SKM-1 treated with dmso at 0.1 percent for 144 hours (cell line): Measurements from ENCODE around the gene GIGYF1.
"Not testable (repeated sequence)": the region's sequence is repeated elsewhere in the genome, so short reads cannot be mapped to it uniquely, and the experiment has no call there.

ENCODE experiments used
- DNase-seq: peaks from one replicate; lab custom pipeline; 2025; ENCODE audit not compliant: unreplicated experiment; lab: John Stamatoyannopoulos, UW

Gene GIGYF1, protein sequence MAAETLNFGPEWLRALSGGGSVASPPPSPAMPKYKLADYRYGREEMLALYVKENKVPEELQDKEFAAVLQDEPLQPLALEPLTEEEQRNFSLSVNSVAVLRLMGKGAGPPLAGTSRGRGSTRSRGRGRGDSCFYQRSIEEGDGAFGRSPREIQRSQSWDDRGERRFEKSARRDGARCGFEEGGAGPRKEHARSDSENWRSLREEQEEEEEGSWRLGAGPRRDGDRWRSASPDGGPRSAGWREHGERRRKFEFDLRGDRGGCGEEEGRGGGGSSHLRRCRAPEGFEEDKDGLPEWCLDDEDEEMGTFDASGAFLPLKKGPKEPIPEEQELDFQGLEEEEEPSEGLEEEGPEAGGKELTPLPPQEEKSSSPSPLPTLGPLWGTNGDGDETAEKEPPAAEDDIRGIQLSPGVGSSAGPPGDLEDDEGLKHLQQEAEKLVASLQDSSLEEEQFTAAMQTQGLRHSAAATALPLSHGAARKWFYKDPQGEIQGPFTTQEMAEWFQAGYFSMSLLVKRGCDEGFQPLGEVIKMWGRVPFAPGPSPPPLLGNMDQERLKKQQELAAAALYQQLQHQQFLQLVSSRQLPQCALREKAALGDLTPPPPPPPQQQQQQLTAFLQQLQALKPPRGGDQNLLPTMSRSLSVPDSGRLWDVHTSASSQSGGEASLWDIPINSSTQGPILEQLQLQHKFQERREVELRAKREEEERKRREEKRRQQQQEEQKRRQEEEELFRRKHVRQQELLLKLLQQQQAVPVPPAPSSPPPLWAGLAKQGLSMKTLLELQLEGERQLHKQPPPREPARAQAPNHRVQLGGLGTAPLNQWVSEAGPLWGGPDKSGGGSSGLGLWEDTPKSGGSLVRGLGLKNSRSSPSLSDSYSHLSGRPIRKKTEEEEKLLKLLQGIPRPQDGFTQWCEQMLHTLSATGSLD (N-terminal part only)

DNA sequence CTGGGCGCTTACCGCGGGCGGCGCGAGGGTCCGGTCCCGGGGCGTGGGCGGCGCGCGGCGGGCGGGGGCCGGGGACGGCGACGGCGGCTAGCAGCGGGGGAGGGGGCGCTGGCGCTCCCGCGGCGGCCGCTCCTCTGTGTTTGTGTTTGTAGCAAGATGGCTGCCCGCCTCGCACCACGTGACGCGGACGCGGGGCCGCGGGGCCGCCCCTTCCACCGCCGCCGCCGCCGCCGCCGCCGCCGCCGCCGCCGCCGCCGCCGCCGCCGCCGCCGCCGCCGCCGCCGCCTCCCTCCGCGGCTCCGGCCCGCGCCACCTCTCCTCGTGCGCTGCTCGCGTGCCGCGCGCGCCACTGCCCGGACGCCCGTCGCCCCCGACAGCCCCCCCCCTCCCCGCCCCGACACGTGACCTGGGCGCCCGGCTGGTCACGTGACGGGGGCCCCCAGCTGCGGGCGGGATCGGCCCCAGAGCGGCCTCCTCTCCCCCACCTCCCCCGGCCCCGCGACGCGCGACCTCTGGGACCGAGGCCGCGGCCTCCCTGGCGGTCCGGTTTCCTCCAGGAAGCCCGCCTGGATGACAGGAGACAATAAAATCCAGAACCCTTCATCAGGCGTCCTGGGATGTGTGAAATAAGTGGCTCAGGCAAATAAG is at the start of gene GIGYF1:
TSS of gene GIGYF1 (minus strand) at position 153 of the 648 bp plus-strand sequence. CDS start 6,012 bp downstream, outside the sequence.
- DNase-seq: peak; percentile 65

- DNase-seq: no peak
Measured at GRCh38 chr7:100739934-100740333, 45.9 kb upstream of the GIGYF1 start.

DNA sequence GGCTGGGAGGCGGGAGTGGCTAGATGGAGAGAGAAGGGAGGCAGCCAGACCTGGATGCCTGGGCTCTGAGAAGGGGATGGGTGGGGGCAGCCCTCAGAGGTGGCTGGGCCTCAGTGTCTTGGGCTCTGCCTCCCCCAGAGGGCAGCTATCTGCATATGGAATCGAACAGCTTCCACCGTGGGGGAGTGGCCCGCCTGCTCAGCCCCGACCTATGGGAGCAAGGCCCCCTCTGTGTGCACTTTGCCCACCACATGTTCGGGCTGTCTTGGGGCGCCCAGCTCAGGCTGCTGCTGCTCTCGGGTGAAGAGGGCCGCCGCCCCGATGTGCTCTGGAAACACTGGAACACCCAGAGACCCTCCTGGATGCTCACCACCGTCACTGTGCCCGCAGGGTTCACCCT is 42.6 kb upstream of the GIGYF1 start:
- no peak for DNase-seq

- DNase-seq: no peak
Measured at GRCh38 chr7:100735730-100736129, 41.7 kb upstream of the GIGYF1 start.

GRCh38 chr7:100731937-100732636 is 38.0 kb upstream of the GIGYF1 start:
- no peak for DNase-seq

- DNase-seq: no peak
Measured at GRCh38 chr7:100730136-100730800, 36.2 kb upstream of the GIGYF1 start.

- no peak for DNase-seq
Measured at GRCh38 chr7:100728196-100728595, 34.1 kb upstream of the GIGYF1 start.

GRCh38 chr7:100726996-100727761 is 33.1 kb upstream of the GIGYF1 start:
- no peak for DNase-seq

GRCh38 chr7:100724364-100724763 is 30.3 kb upstream of the GIGYF1 start:
- not testable (repeated sequence) for DNase-seq

GRCh38 chr7:100723732-100724275 is 29.8 kb upstream of the GIGYF1 start:
- no peak for DNase-seq

GRCh38 chr7:100722480-100723212 is 28.6 kb upstream of the GIGYF1 start:
- DNase-seq: no peak

DNA sequence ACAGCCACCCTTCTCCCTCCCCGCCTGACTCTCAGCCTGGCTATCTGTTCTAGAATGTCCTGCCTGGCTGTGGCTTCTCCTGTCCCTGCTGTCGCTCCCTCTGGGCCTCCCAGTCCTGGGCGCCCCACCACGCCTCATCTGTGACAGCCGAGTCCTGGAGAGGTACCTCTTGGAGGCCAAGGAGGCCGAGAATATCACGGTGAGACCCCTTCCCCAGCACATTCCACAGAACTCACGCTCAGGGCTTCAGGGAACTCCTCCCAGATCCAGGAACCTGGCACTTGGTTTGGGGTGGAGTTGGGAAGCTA is 27.4 kb upstream of the GIGYF1 start:
- no peak for DNase-seq

DNA sequence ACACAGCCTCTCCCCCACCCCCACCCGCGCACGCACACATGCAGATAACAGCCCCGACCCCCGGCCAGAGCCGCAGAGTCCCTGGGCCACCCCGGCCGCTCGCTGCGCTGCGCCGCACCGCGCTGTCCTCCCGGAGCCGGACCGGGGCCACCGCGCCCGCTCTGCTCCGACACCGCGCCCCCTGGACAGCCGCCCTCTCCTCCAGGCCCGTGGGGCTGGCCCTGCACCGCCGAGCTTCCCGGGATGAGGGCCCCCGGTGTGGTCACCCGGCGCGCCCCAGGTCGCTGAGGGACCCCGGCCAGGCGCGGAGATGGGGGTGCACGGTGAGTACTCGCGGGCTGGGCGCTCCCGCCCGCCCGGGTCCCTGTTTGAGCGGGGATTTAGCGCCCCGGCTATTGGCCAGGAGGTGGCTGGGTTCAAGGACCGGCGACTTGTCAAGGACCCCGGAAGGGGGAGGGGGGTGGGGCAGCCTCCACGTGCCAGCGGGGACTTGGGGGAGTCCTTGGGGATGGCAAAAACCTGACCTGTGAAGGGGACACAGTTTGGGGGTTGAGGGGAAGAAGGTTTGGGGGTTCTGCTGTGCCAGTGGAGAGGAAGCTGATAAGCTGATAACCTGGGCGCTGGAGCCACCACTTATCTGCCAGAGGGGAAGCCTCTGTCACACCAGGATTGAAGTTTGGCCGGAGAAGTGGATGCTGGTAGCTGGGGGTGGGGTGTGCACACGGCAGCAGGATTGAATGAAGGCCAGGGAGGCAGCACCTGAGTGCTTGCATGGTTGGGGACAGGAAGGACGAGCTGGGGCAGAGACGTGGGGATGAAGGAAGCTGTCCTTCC is 26.8 kb upstream of the GIGYF1 start:
- no peak for DNase-seq

DNA sequence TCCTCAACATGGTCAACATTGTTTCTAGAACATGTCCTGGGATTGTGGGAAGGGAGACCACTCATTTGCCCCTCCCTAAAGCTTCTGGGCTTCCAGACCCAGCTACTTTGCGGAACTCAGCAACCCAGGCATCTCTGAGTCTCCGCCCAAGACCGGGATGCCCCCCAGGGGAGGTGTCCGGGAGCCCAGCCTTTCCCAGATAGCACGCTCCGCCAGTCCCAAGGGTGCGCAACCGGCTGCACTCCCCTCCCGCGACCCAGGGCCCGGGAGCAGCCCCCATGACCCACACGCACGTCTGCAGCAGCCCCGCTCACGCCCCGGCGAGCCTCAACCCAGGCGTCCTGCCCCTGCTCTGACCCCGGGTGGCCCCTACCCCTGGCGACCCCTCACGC is 26.2 kb upstream of the GIGYF1 start, which contains the start of gene EPO:
TSS of gene EPO (plus strand) at position 190 of the 392 bp plus-strand sequence. CDS start 513 bp downstream, outside the sequence.
- no peak for DNase-seq

DNA sequence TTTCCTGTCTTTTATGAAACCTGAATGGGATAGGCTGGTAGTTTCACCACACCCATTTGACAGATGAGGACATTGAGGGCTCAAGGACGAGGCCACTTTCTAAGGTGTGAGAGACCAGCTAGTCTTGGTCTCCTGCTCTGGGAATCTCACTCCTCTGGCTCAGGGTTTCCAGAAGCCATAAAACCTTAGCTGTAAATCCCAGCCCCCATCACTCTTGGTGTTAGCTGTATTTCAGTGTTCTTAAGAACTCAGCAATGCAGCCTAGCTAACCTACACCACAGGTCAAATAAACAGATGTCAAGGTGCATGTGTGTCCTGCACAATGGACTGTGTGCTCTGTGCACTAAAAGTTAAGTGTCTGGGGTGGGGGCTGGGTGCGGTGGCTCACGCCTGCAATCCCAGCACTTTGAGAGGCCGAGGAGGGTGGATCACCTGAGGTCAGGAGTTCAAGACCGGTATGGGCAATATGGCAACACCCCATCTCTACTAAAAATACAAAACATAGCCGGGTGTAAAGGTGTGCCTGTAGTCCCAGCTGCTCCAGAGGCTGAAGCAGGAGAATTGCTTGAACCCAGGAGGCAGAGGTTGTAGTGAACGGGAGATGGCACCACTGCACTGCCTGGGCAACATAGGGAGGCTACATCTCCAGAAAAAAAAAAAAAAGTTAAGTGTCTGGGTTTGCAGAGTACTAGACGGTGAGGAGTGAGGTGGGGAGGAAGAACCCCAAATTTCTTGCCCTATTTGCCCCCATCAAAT is 25.7 kb upstream of the GIGYF1 start:
- DNase-seq: no peak

DNA sequence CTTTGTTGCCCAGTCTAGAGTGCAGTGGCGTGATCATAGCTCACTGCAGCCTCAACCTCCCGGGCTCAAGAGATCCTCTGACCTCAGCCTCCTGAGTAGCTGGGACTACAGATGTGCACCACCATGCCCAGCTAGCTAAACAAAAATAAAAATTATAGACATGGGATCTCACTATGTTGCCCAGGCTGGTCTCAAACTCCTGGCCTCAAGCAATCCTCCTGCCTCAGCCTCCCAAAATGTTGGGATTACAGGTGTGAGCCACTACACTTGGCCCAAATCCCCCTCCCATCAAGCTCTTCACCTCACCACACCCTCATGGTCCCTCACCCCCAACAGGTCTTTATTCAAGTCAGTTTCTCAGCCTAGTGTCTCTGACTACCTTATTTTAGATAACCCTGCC is 23.0 kb upstream of the GIGYF1 start:
- DNase-seq: not testable (repeated sequence)

GRCh38 chr7:100714725-100715124 is 20.7 kb upstream of the GIGYF1 start:
- DNase-seq: no peak
